Neutrophil (primary cell): Measurements from ENCODE around the gene SV2C.

Experiments used
- H3K27ac ChIP-seq: fragments of 200-600 bp; sonication (generic); 2 replicates; pipeline ENCODE4 v1.5.1; 2016; ENCODE audit warnings: mild to moderate bottlenecking, moderate library complexity
- H3K27me3 ChIP-seq: fragments of 200-600 bp; sonication (generic); 2 replicates; pipeline ENCODE4 v1.6.0; 2016; ENCODE audit warnings: mild to moderate bottlenecking
- H3K36me3 ChIP-seq: fragments of 200-600 bp; sonication (generic); 2 replicates; pipeline ENCODE4 v1.5.1; 2017
- H3K4me1 ChIP-seq, 2 experiments: fragments of 200-600 bp in 1 of 2; sonication (generic) in 1 of 2; 1 replicate in 1 of 2; 2 replicates in 1 of 2; pipeline versions ENCODE4 v1.5.1 to v1.6.1; 2013 to 2016; ENCODE audit warnings: low read depth in 1 of 2, low read length in 1 of 2, mild to moderate bottlenecking in 1 of 2, moderate library complexity in 1 of 2; ENCODE audit not compliant: control insufficient read depth in 1 of 2, insufficient read depth in 1 of 2
- H3K4me3 ChIP-seq, 2 experiments: fragments of 200-600 bp in 1 of 2; sonication (generic) in 1 of 2; 1 replicate in 1 of 2; 2 replicates in 1 of 2; pipeline ENCODE4 v1.5.1; 2013 to 2016; ENCODE audit warnings: low read depth in 1 of 2, low read length in 1 of 2, mild to moderate bottlenecking in 1 of 2, moderate library complexity in 1 of 2
- H3K9me3 ChIP-seq: fragments of 200-600 bp; sonication (generic); 2 replicates; pipeline ENCODE4 v1.5.1; 2016
- CTCF ChIP-seq: fragments of 200-600 bp; sonication (generic); IDR thresholded peaks from 2 replicates; pipeline ENCODE4 v1.5.1; 2016; ENCODE audit warnings: antibody characterized with exemption

SV2C gene

GRCh38 chr5:76165029-76165428 lies 81.8 kb downstream of the SV2C start:
- no peaks in the 10 kb centered on the region for H3K9me3 ChIP-seq
- H3K4me3 ChIP-seq, result no peak overlapping the region
- no peaks in the 10 kb centered on the region for H3K27me3 ChIP-seq
- H3K27ac ChIP-seq, result no peak overlapping the region
- H3K4me1 ChIP-seq, result no peaks in the 10 kb centered on the region
- no peaks in the 10 kb centered on the region for H3K36me3 ChIP-seq
- no peak for TF ChIP-seq CTCF

GRCh38 chr5:76165711-76166374 lies 82.7 kb downstream of the SV2C start:
- H3K4me1 ChIP-seq, result no peaks in the 10 kb centered on the region
- H3K4me3 ChIP-seq, result no peak overlapping the region
- H3K27ac ChIP-seq, result no peak overlapping the region
- no peaks in the 10 kb centered on the region for H3K9me3 ChIP-seq
- no peak for TF ChIP-seq CTCF
- H3K36me3 ChIP-seq, result no peaks in the 10 kb centered on the region
- no peaks in the 10 kb centered on the region for H3K27me3 ChIP-seq

GRCh38 chr5:76166886-76167576 lies 83.8 kb downstream of the SV2C start:
- H3K4me3 ChIP-seq, result no peak overlapping the region
- no peak overlapping the region for H3K27ac ChIP-seq
- no peaks in the 10 kb centered on the region for H3K27me3 ChIP-seq
- no peaks in the 10 kb centered on the region for H3K9me3 ChIP-seq
- TF ChIP-seq CTCF, result no peak
- no peaks in the 10 kb centered on the region for H3K4me1 ChIP-seq
- no peaks in the 10 kb centered on the region for H3K36me3 ChIP-seq

- TF ChIP-seq CTCF, result no peak
- no peaks in the 10 kb centered on the region for H3K4me1 ChIP-seq
- H3K36me3 ChIP-seq, result no peaks in the 10 kb centered on the region
- H3K27me3 ChIP-seq, result no peaks in the 10 kb centered on the region
- no peak overlapping the region for H3K4me3 ChIP-seq
- H3K27ac ChIP-seq, result no peak overlapping the region
- H3K9me3 ChIP-seq, result no peaks in the 10 kb centered on the region
Measured at GRCh38 chr5:76169146-76169905, 86.1 kb downstream of the SV2C start.

GRCh38 chr5:76174101-76174500 lies 90.9 kb downstream of the SV2C start:
- Histone ChIP-seq H3K4me3 (no peak overlapping the region), H3K27me3 (no peaks in the 10 kb centered on the region), H3K27ac (no peak overlapping the region), H3K9me3 (no peaks in the 10 kb centered on the region), H3K36me3 (no peaks in the 10 kb centered on the region), H3K4me1 (peaks cover 10 to 18% of the 10 kb centered on the region in 2 experiments)
- no peak for TF ChIP-seq CTCF
